ENCODE results near the gene ADCK2. TPM values are rescaled to one million over a fixed set of nuclear protein-coding genes. Genes with fewer than 3 reads are reported as not detected.
A peak's percentile ranks its signal among the peaks of the same experiment; 100 is the strongest.

Gene ADCK2
- total RNA-seq, 5 donors from 2014 or later (not counting 1 experiment from before 2014, with no cell fraction given) = 16.3 to 23.3 (median 20.2) TPM

DNA sequence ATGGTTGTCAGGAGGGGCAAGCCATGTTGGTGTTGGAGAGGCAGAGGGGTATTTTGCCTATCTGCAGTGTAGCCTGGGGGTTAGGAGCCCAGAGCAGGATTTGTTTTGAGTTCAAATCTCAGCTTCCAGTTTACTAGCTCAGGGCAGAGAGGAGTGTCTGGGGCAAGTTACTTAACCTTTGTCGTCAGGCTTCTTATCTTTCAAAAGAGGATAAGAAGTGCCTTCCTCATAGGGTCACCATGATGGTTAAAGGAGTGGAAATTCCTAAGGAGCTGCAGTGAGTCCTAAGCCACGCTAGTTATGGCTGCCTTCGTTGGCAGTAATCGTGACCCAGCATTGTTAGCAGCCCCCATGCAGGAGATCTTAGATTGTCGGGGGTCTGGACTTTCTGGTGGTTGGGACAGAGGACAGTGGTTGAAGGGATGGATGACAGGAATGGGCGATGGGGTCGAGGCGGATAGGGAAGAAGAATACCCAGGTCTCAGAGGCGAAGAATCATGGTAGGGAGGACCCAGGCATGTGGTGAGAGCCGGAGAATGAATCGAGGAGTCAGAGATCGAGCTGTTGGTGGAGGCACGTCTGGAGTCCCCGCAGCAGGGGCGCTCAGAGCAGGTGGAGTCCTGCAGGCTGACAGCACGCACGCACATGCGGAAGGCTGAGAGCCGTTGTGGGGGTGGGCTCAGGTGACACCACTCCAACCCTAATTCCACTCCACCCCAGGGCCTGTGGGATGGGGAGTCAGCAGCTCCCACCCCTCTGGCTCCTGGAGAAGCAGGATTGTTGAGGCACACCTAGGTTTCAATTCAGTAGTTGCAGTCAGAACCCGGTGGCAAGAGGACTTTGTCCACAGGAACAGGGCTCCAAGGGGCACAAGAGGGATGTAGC is 11.6 kb downstream of the ADCK2 start:
- H3K4me3 Mint-ChIP-seq = no peak overlapping the region
- 98% methylated on average over 20 of the region's 20 CpGs for WGBS (ENCODE audit: insufficient coverage)
- POLR2A ChIA-PET = no interaction called here

GRCh38 chr7:140685407-140686087 is 12.8 kb downstream of the ADCK2 start:
- Mint-ChIP-seq H3K36me3 (peaks cover 41% of the 10 kb centered on the region), H3K27me3 (no peaks in the 10 kb centered on the region), H3K4me1 (no peaks in the 10 kb centered on the region), H3K9me3 (no peaks in the 10 kb centered on the region), H3K4me3 (no peak overlapping the region), H3K27ac (no peak overlapping the region)
- ChIA-PET CTCF (interaction anchor here in 1 of 2 donors (0.5 kb wide), 1 partner anchor 1256 kb away, joined by 5 read pairs; no protein-coding TSS in a partner anchor), POLR2A (interaction anchor here in 1 of 2 donors (0.5 to 0.6 kb wide), 3 partner anchors 11 to 354 kb away, joined by 4 to 9 read pairs (median 4); no protein-coding TSS in a partner anchor)
- H3K27me3 ChIP-seq (replicated peaks in 1 of 2; ENCODE audit: control insufficient read depth in 2 of 2, extremely low read depth in 1 of 2, insufficient read depth in 2 of 2, low read length in 1 of 2) = no peaks in the 10 kb centered on the region
- WGBS (ENCODE audit: insufficient coverage) = 100% methylated on average over 6 of the region's 10 CpGs
- no peak overlapping the region for H3K4me3 ChIP-seq (ENCODE audit: control insufficient read depth in 1 of 2, extremely low read depth in 1 of 2, low read length in 1 of 2)
- peak in 1 of 35 experiments; percentile 3 for DNase-seq
- peaks cover 33% of the 10 kb centered on the region in 2 donors for H3K36me3 ChIP-seq (ENCODE audit: control insufficient read depth in 2 of 2, extremely low read depth in 1 of 2, insufficient read depth in 1 of 2, low read length in 1 of 2)
- no peak overlapping the region for H3K27ac ChIP-seq (ENCODE audit: low read length)
- ATAC-seq (replicated peaks in 1 of 4) = no peak
- H3K9me3 ChIP-seq = no peaks in the 10 kb centered on the region
- H3K4me1 ChIP-seq (ENCODE audit: control insufficient read depth in 1 of 2, extremely low read depth in 1 of 2, insufficient read depth in 2 of 2, low read length in 2 of 2) = no peaks in the 10 kb centered on the region

More for the DNA sequence above, 11.6 kb downstream of the ADCK2 start:
- DNase-seq = peak in 1 of 35 experiments; percentile 7
- H3K27ac Mint-ChIP-seq = peak overlapping the region in 1 of 2 donors; percentile 53
- H3K36me3 Mint-ChIP-seq = peaks cover 48% of the 10 kb centered on the region
- no peaks in the 10 kb centered on the region for H3K27me3 ChIP-seq (replicated peaks in 1 of 2; ENCODE audit: control insufficient read depth in 2 of 2, extremely low read depth in 1 of 2, insufficient read depth in 2 of 2, low read length in 1 of 2)
- H3K9me3 ChIP-seq = no peaks in the 10 kb centered on the region
- CTCF ChIA-PET = no interaction called here
- H3K4me3 ChIP-seq (ENCODE audit: control insufficient read depth in 1 of 2, extremely low read depth in 1 of 2, low read length in 1 of 2) = no peak overlapping the region
- no peak for ATAC-seq (replicated peaks in 1 of 4)
- H3K27me3 Mint-ChIP-seq = no peaks in the 10 kb centered on the region
- H3K36me3 ChIP-seq (ENCODE audit: control insufficient read depth in 2 of 2, extremely low read depth in 1 of 2, insufficient read depth in 1 of 2, low read length in 1 of 2) = peaks cover 32% of the 10 kb centered on the region in 2 donors
- H3K4me1 ChIP-seq (ENCODE audit: control insufficient read depth in 1 of 2, extremely low read depth in 1 of 2, insufficient read depth in 2 of 2, low read length in 2 of 2) = no peaks in the 10 kb centered on the region
- no peaks in the 10 kb centered on the region for H3K9me3 Mint-ChIP-seq
- H3K4me1 Mint-ChIP-seq = no peaks in the 10 kb centered on the region
- no peak overlapping the region for H3K27ac ChIP-seq (ENCODE audit: low read length)

GRCh38 chr7:140686921-140687320 is 14.2 kb downstream of the ADCK2 start:
- Mint-ChIP-seq H3K27me3 (no peaks in the 10 kb centered on the region), H3K27ac (no peak overlapping the region)

DNA sequence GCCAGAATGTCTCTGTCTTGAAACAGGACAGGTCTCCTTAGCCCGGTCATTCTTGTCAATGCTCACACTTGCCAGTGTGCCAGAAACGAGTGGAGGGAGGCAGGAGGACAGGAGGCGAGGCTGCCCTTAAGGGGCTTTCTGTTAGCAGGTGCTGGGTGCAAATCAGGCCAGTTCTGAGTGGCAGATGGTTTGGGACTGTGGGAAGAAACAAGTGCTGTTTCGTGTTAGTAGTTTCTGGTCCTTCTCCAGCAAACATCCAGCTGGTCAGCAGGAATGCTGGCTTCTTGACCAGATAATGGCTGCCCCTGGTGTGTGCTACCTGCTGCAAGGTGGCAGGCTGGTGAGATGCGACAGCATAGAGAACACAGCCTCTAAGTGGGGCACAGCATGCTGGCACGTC is 15.6 kb downstream of the ADCK2 start:
- ATAC-seq (replicated peaks in 1 of 4) (no peak), DNase-seq (no peak)
- Mint-ChIP-seq H3K4me1 (no peaks in the 10 kb centered on the region), H3K27me3 (no peaks in the 10 kb centered on the region), H3K9me3 (no peaks in the 10 kb centered on the region), H3K27ac (no peak overlapping the region), H3K36me3 (peaks cover 39% of the 10 kb centered on the region), H3K4me3 (no peak overlapping the region)
- ChIA-PET CTCF (no interaction called here), POLR2A (no interaction called here)
- WGBS (ENCODE audit: insufficient coverage) = 98% methylated on average over 6 of the region's 6 CpGs
- no peak overlapping the region for H3K27ac ChIP-seq (ENCODE audit: low read length)
- H3K27me3 ChIP-seq (replicated peaks in 1 of 2; ENCODE audit: control insufficient read depth in 2 of 2, extremely low read depth in 1 of 2, insufficient read depth in 2 of 2, low read length in 1 of 2) = no peaks in the 10 kb centered on the region
- H3K4me1 ChIP-seq (ENCODE audit: control insufficient read depth in 1 of 2, extremely low read depth in 1 of 2, insufficient read depth in 2 of 2, low read length in 2 of 2) = no peaks in the 10 kb centered on the region
- peaks cover 20 to 23% of the 10 kb centered on the region in 2 donors for H3K36me3 ChIP-seq (ENCODE audit: control insufficient read depth in 2 of 2, extremely low read depth in 1 of 2, insufficient read depth in 1 of 2, low read length in 1 of 2)
- H3K4me3 ChIP-seq (ENCODE audit: control insufficient read depth in 1 of 2, extremely low read depth in 1 of 2, low read length in 1 of 2) = no peak overlapping the region
- no peaks in the 10 kb centered on the region for H3K9me3 ChIP-seq

More at GRCh38 chr7:140686921-140687320, 14.2 kb downstream of the ADCK2 start:
- Mint-ChIP-seq H3K4me3 (no peak overlapping the region), H3K9me3 (no peaks in the 10 kb centered on the region), H3K36me3 (peaks cover 39% of the 10 kb centered on the region), H3K4me1 (no peaks in the 10 kb centered on the region)
- Histone ChIP-seq H3K4me1 (ENCODE audit: control insufficient read depth in 1 of 2, extremely low read depth in 1 of 2, insufficient read depth in 2 of 2, low read length in 2 of 2) (no peaks in the 10 kb centered on the region), H3K9me3 (no peaks in the 10 kb centered on the region), H3K4me3 (ENCODE audit: control insufficient read depth in 1 of 2, extremely low read depth in 1 of 2, low read length in 1 of 2) (no peak overlapping the region), H3K36me3 (ENCODE audit: control insufficient read depth in 2 of 2, extremely low read depth in 1 of 2, insufficient read depth in 1 of 2, low read length in 1 of 2) (peaks cover 23 to 26% of the 10 kb centered on the region in 2 donors), H3K27ac (ENCODE audit: low read length) (no peak overlapping the region), H3K27me3 (replicated peaks in 1 of 2; ENCODE audit: control insufficient read depth in 2 of 2, extremely low read depth in 1 of 2, insufficient read depth in 2 of 2, low read length in 1 of 2) (no peaks in the 10 kb centered on the region)
- no peak for DNase-seq
- ATAC-seq (replicated peaks in 1 of 4) = no peak
- ChIA-PET CTCF (interaction anchor here in 1 of 2 donors (1.0 kb wide), 1 partner anchor 210 kb away, joined by 3 read pairs; no protein-coding TSS in a partner anchor), POLR2A (no interaction called here)
- WGBS (ENCODE audit: insufficient coverage) = 98% methylated on average over 9 of the region's 11 CpGs

DNA sequence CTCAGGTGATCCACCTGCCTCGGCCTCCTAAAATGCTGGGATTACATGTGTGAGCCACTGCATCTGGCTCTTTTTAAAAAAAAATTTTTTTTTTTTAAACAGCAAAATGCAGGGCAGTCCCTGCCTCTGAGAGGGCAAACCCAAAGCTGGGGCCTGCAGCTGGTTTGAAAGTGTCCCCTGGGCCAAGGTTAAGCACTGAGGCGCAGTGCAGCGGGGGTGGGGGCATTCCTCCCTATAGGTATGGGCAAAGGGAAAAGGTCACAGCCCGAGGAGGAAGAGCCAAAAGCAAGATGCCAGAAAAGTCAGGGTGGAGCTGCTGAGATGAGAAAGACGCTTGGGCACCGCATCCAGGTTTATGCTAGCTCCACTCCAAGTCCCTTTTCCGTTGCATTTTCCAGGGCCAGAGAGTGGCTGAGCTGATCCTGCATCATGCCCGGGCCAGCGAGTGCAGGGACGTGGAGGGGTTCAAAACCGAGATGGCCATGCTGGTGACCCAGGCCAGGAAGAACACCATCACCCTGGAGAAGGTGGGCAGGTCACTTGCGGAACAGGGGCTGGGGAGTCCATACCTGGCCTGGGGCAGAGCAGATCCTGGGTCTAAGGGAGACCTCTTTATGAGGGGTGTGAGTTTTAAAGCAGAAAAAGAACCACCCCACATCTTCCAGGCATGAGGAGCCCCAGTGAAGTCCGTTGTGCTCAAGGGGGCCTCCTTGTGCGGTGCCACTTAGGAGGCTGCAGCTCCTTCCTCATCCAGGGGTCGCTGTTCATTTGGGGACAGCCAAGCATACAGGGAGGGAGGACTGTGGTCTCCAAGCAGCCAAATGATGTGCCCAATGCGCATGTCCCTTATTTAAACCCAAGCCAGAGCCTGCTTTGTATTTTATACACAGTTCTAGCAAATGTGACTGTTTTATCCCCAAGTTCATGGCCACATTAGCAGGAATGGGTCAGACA is 16.7 kb downstream of the ADCK2 start:
- ATAC-seq (replicated peaks in 1 of 4) (no peak), DNase-seq (no peak)
- Mint-ChIP-seq H3K4me3 (no peak overlapping the region), H3K4me1 (no peaks in the 10 kb centered on the region), H3K27ac (no peak overlapping the region), H3K36me3 (peaks cover 29% of the 10 kb centered on the region), H3K27me3 (no peaks in the 10 kb centered on the region), H3K9me3 (no peaks in the 10 kb centered on the region)
- no peak overlapping the region for H3K27ac ChIP-seq (ENCODE audit: low read length)
- no peak overlapping the region for H3K4me3 ChIP-seq (ENCODE audit: control insufficient read depth in 1 of 2, extremely low read depth in 1 of 2, low read length in 1 of 2)
- H3K36me3 ChIP-seq (ENCODE audit: control insufficient read depth in 2 of 2, extremely low read depth in 1 of 2, insufficient read depth in 1 of 2, low read length in 1 of 2) = peaks cover 14 to 23% of the 10 kb centered on the region in 2 donors
- H3K27me3 ChIP-seq (replicated peaks in 1 of 2; ENCODE audit: control insufficient read depth in 2 of 2, extremely low read depth in 1 of 2, insufficient read depth in 2 of 2, low read length in 1 of 2) = no peaks in the 10 kb centered on the region
- CTCF ChIA-PET = no interaction called here
- 97% methylated on average over 9 of the region's 16 CpGs for WGBS (ENCODE audit: insufficient coverage)
- no peaks in the 10 kb centered on the region for H3K9me3 ChIP-seq
- H3K4me1 ChIP-seq (ENCODE audit: control insufficient read depth in 1 of 2, extremely low read depth in 1 of 2, insufficient read depth in 2 of 2, low read length in 2 of 2) = no peaks in the 10 kb centered on the region
- POLR2A ChIA-PET = no interaction called here
